Stimulated activated CD8-positive, alpha-beta memory T cell treated with anti-CD3 and anti-CD28 coated beads, Interleukin-12 subunit alpha, Interleukin-12 subunit beta, amount 100 ng/mL, for 1 hour (primary cell): ENCODE measurements around the gene AMY1B.
"Not testable (repeated sequence)": the region's sequence is repeated elsewhere in the genome, so short reads cannot be mapped to it uniquely, and the experiment has no call there.

ENCODE experiments used
- DNase-seq: peaks from one replicate; pipeline ENCODE4 v3.0.0-alpha.2; 2020; ENCODE audit warnings: low read depth

The AMY1B gene

GRCh38 chr1:103696110-103696509 is at the start of gene AMY1B:
AMY1B (minus strand) TSS chr1:103696210; CDS start chr1:103695639, 571 bp downstream.
- not testable (repeated sequence) for DNase-seq

- DNase-seq, result not testable (repeated sequence)
Measured at GRCh38 chr1:103745040-103745439, 49.0 kb upstream of the AMY1B start.

- not testable (repeated sequence) for DNase-seq
Measured at GRCh38 chr1:103744449-103744848, 48.4 kb upstream of the AMY1B start.

- not testable (repeated sequence) for DNase-seq
Measured at GRCh38 chr1:103738031-103738430, 42.0 kb upstream of the AMY1B start.

- DNase-seq, result not testable (repeated sequence)
Measured at GRCh38 chr1:103735334-103735733, 39.3 kb upstream of the AMY1B start.

GRCh38 chr1:103721473-103721872 is 25.5 kb upstream of the AMY1B start:
- DNase-seq, result not testable (repeated sequence)

GRCh38 chr1:103717404-103717803 is 21.4 kb upstream of the AMY1B start:
- DNase-seq, result not testable (repeated sequence)

- DNase-seq, result not testable (repeated sequence)
Measured at GRCh38 chr1:103710381-103710780, 14.4 kb upstream of the AMY1B start.

GRCh38 chr1:103707670-103708069 is 11.7 kb upstream of the AMY1B start:
- DNase-seq, result not testable (repeated sequence)

- not testable (repeated sequence) for DNase-seq
Measured at GRCh38 chr1:103701256-103701655, 5.2 kb upstream of the AMY1B start.

- DNase-seq, result not testable (repeated sequence)
Measured at GRCh38 chr1:103700669-103701068, 4.7 kb upstream of the AMY1B start.

- not testable (repeated sequence) for DNase-seq
Measured at GRCh38 chr1:103697430-103697829, 1.4 kb upstream of the AMY1B start.

GRCh38 chr1:103676335-103676734 is 19.7 kb downstream of the AMY1B start:
- not testable (repeated sequence) for DNase-seq

GRCh38 chr1:103655460-103655859 is 40.5 kb downstream of the AMY1B start, which contains the start of gene AMY1A:
AMY1A (plus strand) TSS chr1:103655760; CDS start chr1:103656331, 571 bp downstream.
- DNase-seq, result not testable (repeated sequence)

GRCh38 chr1:103654133-103654532 is 41.9 kb downstream of the AMY1B start:
- DNase-seq, result not testable (repeated sequence)

GRCh38 chr1:103650889-103651288 is 45.1 kb downstream of the AMY1B start:
- DNase-seq, result not testable (repeated sequence)

- not testable (repeated sequence) for DNase-seq
Measured at GRCh38 chr1:103650305-103650704, 45.7 kb downstream of the AMY1B start.

- DNase-seq, result not testable (repeated sequence)
Measured at GRCh38 chr1:103643908-103644307, 52.1 kb downstream of the AMY1B start.

- not testable (repeated sequence) for DNase-seq
Measured at GRCh38 chr1:103641194-103641593, 54.8 kb downstream of the AMY1B start.
